ENCODE results near the gene ATG9A.

Gene ATG9A

DNA sequence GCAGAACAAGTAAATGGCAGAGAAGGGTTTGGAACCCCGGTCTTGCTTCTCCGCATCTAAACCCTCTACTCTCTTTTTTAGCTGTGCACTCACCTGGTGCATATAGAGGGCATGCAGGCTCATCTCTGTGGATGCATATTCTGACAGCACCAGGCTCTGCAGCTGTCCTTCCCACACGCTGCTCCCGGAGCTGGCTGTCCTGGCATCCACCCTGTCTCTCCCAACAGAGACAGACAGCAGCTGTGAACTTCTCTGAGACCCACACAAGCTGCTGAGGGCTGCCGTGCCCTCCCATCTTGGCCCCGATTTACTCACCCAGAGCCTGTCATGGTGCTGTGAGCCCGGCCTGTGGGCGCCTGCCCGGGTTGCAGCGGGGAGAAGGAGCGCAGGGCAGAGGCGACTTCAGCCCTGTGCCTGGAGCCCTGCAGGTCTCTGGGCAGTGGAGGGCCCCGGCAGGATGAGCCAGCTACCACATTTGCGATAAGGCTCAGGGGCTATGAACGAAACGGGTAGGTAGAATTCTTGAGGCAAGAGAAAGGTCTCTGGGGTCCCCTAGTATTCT is 7.4 kb downstream of the ATG9A start:
- DNase-seq (ENCODE audit: low read depth in 1 of 2, low spot score in 1 of 2) = no peak
- no peak overlapping the region for H3K27ac ChIP-seq (replicated peaks)
- TF ChIP-seq, protein P1, sequence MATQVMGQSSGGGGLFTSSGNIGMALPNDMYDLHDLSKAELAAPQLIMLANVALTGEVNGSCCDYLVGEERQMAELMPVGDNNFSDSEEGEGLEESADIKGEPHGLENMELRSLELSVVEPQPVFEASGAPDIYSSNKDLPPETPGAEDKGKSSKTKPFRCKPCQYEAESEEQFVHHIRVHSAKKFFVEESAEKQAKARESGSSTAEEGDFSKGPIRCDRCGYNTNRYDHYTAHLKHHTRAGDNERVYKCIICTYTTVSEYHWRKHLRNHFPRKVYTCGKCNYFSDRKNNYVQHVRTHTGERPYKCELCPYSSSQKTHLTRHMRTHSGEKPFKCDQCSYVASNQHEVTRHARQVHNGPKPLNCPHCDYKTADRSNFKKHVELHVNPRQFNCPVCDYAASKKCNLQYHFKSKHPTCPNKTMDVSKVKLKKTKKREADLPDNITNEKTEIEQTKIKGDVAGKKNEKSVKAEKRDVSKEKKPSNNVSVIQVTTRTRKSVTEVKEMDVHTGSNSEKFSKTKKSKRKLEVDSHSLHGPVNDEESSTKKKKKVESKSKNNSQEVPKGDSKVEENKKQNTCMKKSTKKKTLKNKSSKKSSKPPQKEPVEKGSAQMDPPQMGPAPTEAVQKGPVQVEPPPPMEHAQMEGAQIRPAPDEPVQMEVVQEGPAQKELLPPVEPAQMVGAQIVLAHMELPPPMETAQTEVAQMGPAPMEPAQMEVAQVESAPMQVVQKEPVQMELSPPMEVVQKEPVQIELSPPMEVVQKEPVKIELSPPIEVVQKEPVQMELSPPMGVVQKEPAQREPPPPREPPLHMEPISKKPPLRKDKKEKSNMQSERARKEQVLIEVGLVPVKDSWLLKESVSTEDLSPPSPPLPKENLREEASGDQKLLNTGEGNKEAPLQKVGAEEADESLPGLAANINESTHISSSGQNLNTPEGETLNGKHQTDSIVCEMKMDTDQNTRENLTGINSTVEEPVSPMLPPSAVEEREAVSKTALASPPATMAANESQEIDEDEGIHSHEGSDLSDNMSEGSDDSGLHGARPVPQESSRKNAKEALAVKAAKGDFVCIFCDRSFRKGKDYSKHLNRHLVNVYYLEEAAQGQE (IDR thresholded peaks at IDR 0.05; ENCODE audit: insufficient replicate concordance, low read depth) = no peak
- no peak for TF ChIP-seq SPI1 (IDR thresholded peaks at IDR 0.05; ENCODE audit: borderline replicate concordance, low read depth)
- no peak for TF ChIP-seq POLR2AphosphoS5 (IDR thresholded peaks at IDR 0.05; ENCODE audit: low read depth)
- no peak for TF ChIP-seq GABPA (IDR thresholded peaks at IDR 0.05; ENCODE audit: low read depth)
- TF ChIP-seq, protein P2, sequence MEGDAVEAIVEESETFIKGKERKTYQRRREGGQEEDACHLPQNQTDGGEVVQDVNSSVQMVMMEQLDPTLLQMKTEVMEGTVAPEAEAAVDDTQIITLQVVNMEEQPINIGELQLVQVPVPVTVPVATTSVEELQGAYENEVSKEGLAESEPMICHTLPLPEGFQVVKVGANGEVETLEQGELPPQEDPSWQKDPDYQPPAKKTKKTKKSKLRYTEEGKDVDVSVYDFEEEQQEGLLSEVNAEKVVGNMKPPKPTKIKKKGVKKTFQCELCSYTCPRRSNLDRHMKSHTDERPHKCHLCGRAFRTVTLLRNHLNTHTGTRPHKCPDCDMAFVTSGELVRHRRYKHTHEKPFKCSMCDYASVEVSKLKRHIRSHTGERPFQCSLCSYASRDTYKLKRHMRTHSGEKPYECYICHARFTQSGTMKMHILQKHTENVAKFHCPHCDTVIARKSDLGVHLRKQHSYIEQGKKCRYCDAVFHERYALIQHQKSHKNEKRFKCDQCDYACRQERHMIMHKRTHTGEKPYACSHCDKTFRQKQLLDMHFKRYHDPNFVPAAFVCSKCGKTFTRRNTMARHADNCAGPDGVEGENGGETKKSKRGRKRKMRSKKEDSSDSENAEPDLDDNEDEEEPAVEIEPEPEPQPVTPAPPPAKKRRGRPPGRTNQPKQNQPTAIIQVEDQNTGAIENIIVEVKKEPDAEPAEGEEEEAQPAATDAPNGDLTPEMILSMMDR (IDR thresholded peaks at IDR 0.05; ENCODE audit: insufficient read depth, low read length) = no peak
- no peak overlapping the region for H3K4me3 ChIP-seq (replicated peaks; ENCODE audit: insufficient read depth, low read length)
- H3K27me3 ChIP-seq (ENCODE audit: insufficient read depth, poor library complexity, severe bottlenecking) = peaks cover 2% of the 10 kb centered on the region

DNA sequence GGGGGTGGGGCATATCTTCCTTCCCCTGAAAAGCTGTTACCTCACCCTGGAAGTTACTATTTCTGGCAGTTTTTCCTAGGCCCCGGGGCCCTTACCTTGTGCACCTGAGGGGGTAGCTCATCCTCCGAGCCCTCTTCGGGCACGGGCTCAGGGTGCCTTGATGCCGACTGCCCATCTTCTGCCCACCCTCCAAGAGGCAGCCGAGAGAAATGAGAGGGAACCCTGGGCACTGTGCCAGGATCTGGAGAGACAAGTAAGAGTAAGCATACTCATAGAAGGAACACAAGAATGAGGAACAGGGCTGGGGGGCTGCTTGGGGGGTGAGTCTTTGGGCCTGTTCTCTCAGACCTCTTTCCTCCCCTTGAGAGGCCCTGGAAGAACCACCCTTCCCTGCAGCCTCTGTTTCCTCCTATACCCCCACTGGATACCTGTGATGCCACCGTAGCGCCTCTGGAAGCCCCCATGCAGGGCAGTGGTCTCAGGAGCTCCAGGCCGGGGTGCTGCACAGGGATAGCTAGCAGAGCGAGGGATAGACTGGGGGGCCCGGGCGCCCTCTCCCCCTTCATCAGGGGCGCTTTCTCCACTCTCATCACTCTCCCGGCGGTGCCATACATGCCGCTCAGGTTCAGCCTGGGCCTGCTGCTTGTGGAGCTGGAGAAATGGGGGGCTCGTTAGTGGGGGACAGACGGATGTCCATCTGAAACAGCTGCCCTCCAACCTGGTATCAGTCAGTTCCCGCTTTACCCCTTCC is 8.6 kb downstream of the ATG9A start:
- Histone ChIP-seq H3K27me3 (ENCODE audit: insufficient read depth, poor library complexity, severe bottlenecking) (peaks cover 2% of the 10 kb centered on the region), H3K27ac (replicated peaks) (no peak overlapping the region), H3K4me3 (replicated peaks; ENCODE audit: insufficient read depth, low read length) (no peak overlapping the region)
- no peak for DNase-seq (ENCODE audit: low read depth in 1 of 2, low spot score in 1 of 2)
- TF ChIP-seq, protein P2 (IDR thresholded peaks at IDR 0.05; ENCODE audit: insufficient read depth, low read length) = no peak
- peak; percentile 24; the same call in 1 of the 2 replicates for TF ChIP-seq SPI1 (IDR thresholded peaks at IDR 0.05; ENCODE audit: borderline replicate concordance, low read depth)

DNA sequence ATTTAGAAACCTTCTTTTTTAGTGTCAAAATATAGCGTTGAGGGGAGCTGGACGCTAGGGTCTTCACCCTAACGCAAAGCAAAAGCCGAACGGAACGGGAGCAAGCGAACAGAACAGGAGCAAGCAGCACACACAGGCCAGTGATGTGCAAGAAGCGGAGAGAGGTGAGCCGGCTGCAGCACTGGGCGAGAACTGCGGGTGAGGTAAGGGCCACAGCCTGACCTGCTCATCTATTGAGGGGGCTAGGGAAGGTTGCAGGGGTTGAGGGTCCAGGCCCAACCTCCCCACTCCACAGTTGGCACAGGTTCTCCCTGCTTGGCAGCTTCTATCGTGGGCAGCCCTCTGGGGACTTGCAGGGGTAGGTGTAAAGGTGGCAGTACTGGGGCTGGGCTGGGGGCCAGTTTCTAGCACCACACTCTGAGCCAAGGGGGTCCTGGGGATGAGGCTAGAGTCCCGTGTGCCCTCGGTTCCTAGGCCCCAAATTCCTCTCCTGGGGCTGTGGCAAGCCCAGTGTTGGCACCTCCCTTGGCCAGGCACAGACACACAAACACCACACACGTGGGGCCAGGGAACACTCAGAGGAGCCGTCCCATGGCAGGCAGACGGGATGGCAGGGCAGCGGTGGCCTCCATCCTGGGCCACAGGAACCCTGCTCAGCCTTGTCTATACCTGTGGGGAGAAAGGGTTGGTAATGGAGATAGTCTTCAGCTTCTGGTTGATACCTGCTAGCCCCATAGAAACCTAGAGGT is 9.5 kb downstream of the ATG9A start:
- TF ChIP-seq GABPA (IDR thresholded peaks at IDR 0.05; ENCODE audit: low read depth) (no peak), SPI1 (IDR thresholded peaks at IDR 0.05; ENCODE audit: borderline replicate concordance, low read depth) (no peak), POLR2AphosphoS5 (IDR thresholded peaks at IDR 0.05; ENCODE audit: low read depth) (no peak)
- TF ChIP-seq, protein P2 (IDR thresholded peaks at IDR 0.05; ENCODE audit: insufficient read depth, low read length) = no peak
- TF ChIP-seq, protein P1 (IDR thresholded peaks at IDR 0.05; ENCODE audit: insufficient replicate concordance, low read depth) = no peak
- no peak for DNase-seq (ENCODE audit: low read depth in 1 of 2, low spot score in 1 of 2)
- no peak overlapping the region for H3K27ac ChIP-seq (replicated peaks)
- no peak overlapping the region for H3K4me3 ChIP-seq (replicated peaks; ENCODE audit: insufficient read depth, low read length)
- H3K27me3 ChIP-seq (ENCODE audit: insufficient read depth, poor library complexity, severe bottlenecking) = peaks cover 2% of the 10 kb centered on the region
